ENCODE measurements around the gene RALGDS.

DNA sequence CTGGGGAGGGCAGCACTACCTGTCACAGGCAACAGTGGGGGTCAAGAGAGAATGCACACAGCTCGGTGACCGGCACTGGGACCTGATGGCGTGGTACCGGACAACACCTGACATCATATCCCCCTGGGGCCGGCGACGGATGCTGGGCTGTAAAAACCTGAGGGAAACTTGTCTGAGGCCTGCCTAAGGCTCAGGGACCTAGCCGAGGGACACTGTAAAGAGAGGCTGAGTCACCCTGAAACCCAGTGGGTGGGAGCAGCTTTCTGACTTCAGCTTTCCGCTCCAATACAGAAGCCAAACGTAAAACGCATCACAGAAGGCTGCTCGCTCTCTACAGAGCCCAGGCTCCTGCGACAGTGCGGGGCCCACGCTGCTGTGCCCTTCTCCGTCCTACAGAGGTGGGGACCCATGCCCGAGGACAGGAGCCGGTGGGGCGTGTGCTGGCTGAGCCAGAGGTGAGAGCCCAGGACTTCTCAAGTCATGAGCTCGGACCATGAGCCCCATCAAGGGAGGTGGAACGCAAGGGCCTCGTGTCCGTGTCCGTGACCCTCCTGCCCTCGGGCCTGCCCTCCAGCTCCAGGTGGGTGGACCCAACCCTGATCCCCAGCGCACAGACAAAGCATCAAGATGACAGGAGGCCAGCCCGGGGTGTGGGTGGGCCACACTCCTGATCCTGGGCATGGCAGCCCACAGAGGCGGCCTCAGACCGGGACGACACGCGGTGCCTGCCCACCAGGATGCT lies 5.3 kb downstream of the RALGDS start:
- TF ChIP-seq, protein P1, sequence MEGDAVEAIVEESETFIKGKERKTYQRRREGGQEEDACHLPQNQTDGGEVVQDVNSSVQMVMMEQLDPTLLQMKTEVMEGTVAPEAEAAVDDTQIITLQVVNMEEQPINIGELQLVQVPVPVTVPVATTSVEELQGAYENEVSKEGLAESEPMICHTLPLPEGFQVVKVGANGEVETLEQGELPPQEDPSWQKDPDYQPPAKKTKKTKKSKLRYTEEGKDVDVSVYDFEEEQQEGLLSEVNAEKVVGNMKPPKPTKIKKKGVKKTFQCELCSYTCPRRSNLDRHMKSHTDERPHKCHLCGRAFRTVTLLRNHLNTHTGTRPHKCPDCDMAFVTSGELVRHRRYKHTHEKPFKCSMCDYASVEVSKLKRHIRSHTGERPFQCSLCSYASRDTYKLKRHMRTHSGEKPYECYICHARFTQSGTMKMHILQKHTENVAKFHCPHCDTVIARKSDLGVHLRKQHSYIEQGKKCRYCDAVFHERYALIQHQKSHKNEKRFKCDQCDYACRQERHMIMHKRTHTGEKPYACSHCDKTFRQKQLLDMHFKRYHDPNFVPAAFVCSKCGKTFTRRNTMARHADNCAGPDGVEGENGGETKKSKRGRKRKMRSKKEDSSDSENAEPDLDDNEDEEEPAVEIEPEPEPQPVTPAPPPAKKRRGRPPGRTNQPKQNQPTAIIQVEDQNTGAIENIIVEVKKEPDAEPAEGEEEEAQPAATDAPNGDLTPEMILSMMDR (IDR thresholded peaks at IDR 0.05) = no peak
- no peak for TF ChIP-seq POLR2A (IDR thresholded peaks at IDR 0.05)

All from right lobe of liver (tissue), 4 donors.